ENCODE measurements around the gene ZBTB20. TPM values are rescaled to one million over a fixed set of nuclear protein-coding genes. Genes with fewer than 3 reads are reported as not detected.

Gene ZBTB20
- total and polyA plus RNA-seq, 2 donors (not counting 1 experiment from before 2014, with no cell fraction given): 4.0 to 22.5 TPM

GRCh38 chr3:114314282-114314681 lies 832.8 kb downstream of the ZBTB20 start:
- H3K9ac ChIP-seq (ENCODE audit: insufficient read depth, low read length): no peak overlapping the region

GRCh38 chr3:114313426-114313825 lies 833.7 kb downstream of the ZBTB20 start:
- Histone ChIP-seq H3K27ac (ENCODE audit: insufficient read depth, low read length) (no peak overlapping the region), H3K9me3 (ENCODE audit: control insufficient read depth, insufficient read depth, low read depth, low read length) (no peaks in the 10 kb centered on the region), H3K4me2 (ENCODE audit: extremely low read depth, insufficient read depth, low read length) (no peak overlapping the region), H3K4me1 (ENCODE audit: control insufficient read depth, extremely low read depth, insufficient read depth, low read length) (no peaks in the 10 kb centered on the region), H3K27me3 (ENCODE audit: control insufficient read depth, insufficient read depth, low read length) (no peaks in the 10 kb centered on the region), H4K20me1 (ENCODE audit: control insufficient read depth, extremely low read depth, insufficient read depth, low read length) (peaks cover 2% of the 10 kb centered on the region), H3K79me2 (ENCODE audit: control insufficient read depth, insufficient read depth, low read length) (no peaks in the 10 kb centered on the region), H3K4me3 (replicated peaks in 1 of 4; ENCODE audit: control extremely low read depth in 1 of 4, insufficient read depth in 1 of 4, low read depth in 3 of 4, low read length in 4 of 4) (no peak overlapping the region), H3K36me3 (ENCODE audit: control insufficient read depth, insufficient read depth, low read length) (no peaks in the 10 kb centered on the region), H3K9ac (ENCODE audit: insufficient read depth, low read length) (no peak overlapping the region), H2AFZ (ENCODE audit: low read length) (no peak overlapping the region)
- DNase-seq (ENCODE audit: low read depth in 2 of 2): no peak
- no peak for TF ChIP-seq EZH2 (IDR thresholded peaks at IDR 0.05; ENCODE audit: low read length, missing control alignments)
- no peak for TF ChIP-seq CTCF (conservative IDR thresholded peaks at IDR 0.05 in 1 of 2, IDR thresholded peaks at IDR 0.05 in 1 of 2; ENCODE audit: low read depth in 1 of 2, low read length in 2 of 2)

More at GRCh38 chr3:114314282-114314681, 832.8 kb downstream of the ZBTB20 start:
- H3K79me2 ChIP-seq (ENCODE audit: control insufficient read depth, insufficient read depth, low read length): no peaks in the 10 kb centered on the region
- H3K4me2 ChIP-seq (ENCODE audit: extremely low read depth, insufficient read depth, low read length): no peak overlapping the region
- no peaks in the 10 kb centered on the region for H3K27me3 ChIP-seq (ENCODE audit: control insufficient read depth, insufficient read depth, low read length)
- peaks cover 2% of the 10 kb centered on the region for H4K20me1 ChIP-seq (ENCODE audit: control insufficient read depth, extremely low read depth, insufficient read depth, low read length)
- TF ChIP-seq CTCF (conservative IDR thresholded peaks at IDR 0.05 in 1 of 2, IDR thresholded peaks at IDR 0.05 in 1 of 2; ENCODE audit: low read depth in 1 of 2, low read length in 2 of 2): no peak
- TF ChIP-seq EZH2 (IDR thresholded peaks at IDR 0.05; ENCODE audit: low read length, missing control alignments): no peak
- H3K27ac ChIP-seq (ENCODE audit: insufficient read depth, low read length): no peak overlapping the region
- no peaks in the 10 kb centered on the region for H3K36me3 ChIP-seq (ENCODE audit: control insufficient read depth, insufficient read depth, low read length)
- H2AFZ ChIP-seq (ENCODE audit: low read length): no peak overlapping the region
- DNase-seq (ENCODE audit: low read depth in 2 of 2): no peak
- no peaks in the 10 kb centered on the region for H3K9me3 ChIP-seq (ENCODE audit: control insufficient read depth, insufficient read depth, low read depth, low read length)
- H3K4me3 ChIP-seq (replicated peaks in 1 of 4; ENCODE audit: control extremely low read depth in 1 of 4, insufficient read depth in 1 of 4, low read depth in 3 of 4, low read length in 4 of 4): no peak overlapping the region
- no peaks in the 10 kb centered on the region for H3K4me1 ChIP-seq (ENCODE audit: control insufficient read depth, extremely low read depth, insufficient read depth, low read length)

GRCh38 chr3:114310695-114311094 lies 836.4 kb downstream of the ZBTB20 start:
- Histone ChIP-seq H4K20me1 (ENCODE audit: control insufficient read depth, extremely low read depth, insufficient read depth, low read length) (peaks cover 2% of the 10 kb centered on the region), H2AFZ (ENCODE audit: low read length) (no peak overlapping the region), H3K27ac (ENCODE audit: insufficient read depth, low read length) (no peak overlapping the region), H3K36me3 (ENCODE audit: control insufficient read depth, insufficient read depth, low read length) (no peaks in the 10 kb centered on the region), H3K27me3 (ENCODE audit: control insufficient read depth, insufficient read depth, low read length) (no peaks in the 10 kb centered on the region), H3K4me3 (replicated peaks in 1 of 4; ENCODE audit: control extremely low read depth in 1 of 4, insufficient read depth in 1 of 4, low read depth in 3 of 4, low read length in 4 of 4) (no peak overlapping the region), H3K9ac (ENCODE audit: insufficient read depth, low read length) (no peak overlapping the region), H3K79me2 (ENCODE audit: control insufficient read depth, insufficient read depth, low read length) (no peaks in the 10 kb centered on the region), H3K4me1 (ENCODE audit: control insufficient read depth, extremely low read depth, insufficient read depth, low read length) (no peaks in the 10 kb centered on the region), H3K9me3 (ENCODE audit: control insufficient read depth, insufficient read depth, low read depth, low read length) (no peaks in the 10 kb centered on the region), H3K4me2 (ENCODE audit: extremely low read depth, insufficient read depth, low read length) (no peak overlapping the region)
- no peak for TF ChIP-seq CTCF (conservative IDR thresholded peaks at IDR 0.05 in 1 of 2, IDR thresholded peaks at IDR 0.05 in 1 of 2; ENCODE audit: low read depth in 1 of 2, low read length in 2 of 2)
- no peak for TF ChIP-seq EZH2 (IDR thresholded peaks at IDR 0.05; ENCODE audit: low read length, missing control alignments)
- DNase-seq (ENCODE audit: low read depth in 2 of 2): no peak
